HepG2 (cell line): Measurements from ENCODE around the gene TMEM14B. TPM values are rescaled to one million over a fixed set of nuclear protein-coding genes. Genes with fewer than 3 reads are reported as not detected.

Source experiments
- DNMT3B ChIP-seq: conservative IDR thresholded peaks from 2 replicates; pipeline ENCODE4 v1.6.1; 2016; ENCODE audit warnings: missing biosample characterization, control low read depth
- GATAD1 ChIP-seq: IDR thresholded peaks from 2 replicates; pipeline ENCODE4 v1.6.1; 2016; ENCODE audit warnings: missing genetic modification reagents, missing compliant biosample characterization
- MAFF ChIP-seq: IDR thresholded peaks from 2 replicates; pipeline ENCODE4 v1.6.1; 2011; ENCODE audit warnings: low read depth, low read length, improper control_type of control experiment
- NFE2 ChIP-seq: sonication (generic); formaldehyde crosslinking; IDR thresholded peaks from 2 replicates; pipeline ENCODE4 v1.4.0; 2020; ENCODE audit warnings: missing genetic modification reagents
- NFYB ChIP-seq: sonication (generic); formaldehyde crosslinking; IDR thresholded peaks from 2 replicates; pipeline ENCODE4 v1.4.0; 2020; ENCODE audit warnings: missing genetic modification reagents
- PAX8 ChIP-seq: sonication (generic); formaldehyde crosslinking; IDR thresholded peaks from 2 replicates; pipeline ENCODE4 v1.8.0; 2022; ENCODE audit warnings: mild to moderate bottlenecking, missing genetic modification reagents, borderline replicate concordance
- POLR2AphosphoS5 ChIP-seq: IDR thresholded peaks from 2 replicates; pipeline ENCODE4 v1.6.1; 2012; ENCODE audit warnings: low read depth, low read length
- RCOR2 ChIP-seq: IDR thresholded peaks from 2 replicates; pipeline ENCODE4 v1.6.1; 2016; ENCODE audit warnings: missing biosample characterization, missing genetic modification reagents
- SMAD1 ChIP-seq: sonication (generic); formaldehyde crosslinking; IDR thresholded peaks from 2 replicates; pipeline ENCODE4 v1.4.0; 2020; ENCODE audit warnings: missing genetic modification reagents, low read depth, mild to moderate bottlenecking, borderline replicate concordance
- SMAD3 ChIP-seq: sonication (generic); formaldehyde crosslinking; IDR thresholded peaks from 2 replicates; pipeline ENCODE4 v1.4.0; 2020; ENCODE audit warnings: missing genetic modification reagents
- SRF ChIP-seq: IDR thresholded peaks from 2 replicates; pipeline ENCODE4 v1.6.1; 2011; ENCODE audit warnings: mild to moderate bottlenecking, low read depth, low read length, moderate library complexity
- TGIF2 ChIP-seq: IDR thresholded peaks from 2 replicates; pipeline ENCODE4 v1.6.1; 2016; ENCODE audit warnings: control low read depth, missing compliant biosample characterization
- ZMYM2 ChIP-seq: sonication (generic); formaldehyde crosslinking; IDR thresholded peaks from 2 replicates; pipeline ENCODE4 v1.8.0; 2022; ENCODE audit warnings: mild to moderate bottlenecking, missing genetic modification reagents
- ZMYM4 ChIP-seq: sonication (generic); formaldehyde crosslinking; IDR thresholded peaks from 2 replicates; pipeline ENCODE4 v1.8.1; 2023; ENCODE audit warnings: mild to moderate bottlenecking, missing genetic modification reagents
- ZNF292 ChIP-seq: sonication (generic); formaldehyde crosslinking; IDR thresholded peaks from 2 replicates; pipeline ENCODE4 v1.8.1; 2022; ENCODE audit warnings: mild to moderate bottlenecking, low read depth, missing genetic modification reagents, borderline replicate concordance
- ZNF460 ChIP-seq: sonication (generic); formaldehyde crosslinking; IDR thresholded peaks from 2 replicates; pipeline ENCODE4 v1.5.1; 2020; ENCODE audit warnings: missing genetic modification reagents, mild to moderate bottlenecking, borderline replicate concordance
- ZNF672 ChIP-seq: sonication (generic); formaldehyde crosslinking; IDR thresholded peaks from 2 replicates; pipeline ENCODE4 v1.8.1; 2022; ENCODE audit warnings: missing genetic modification reagents
- ZNF883 ChIP-seq: sonication (generic); formaldehyde crosslinking; IDR thresholded peaks from 2 replicates; pipeline ENCODE4 v1.5.1; 2020; ENCODE audit warnings: mild to moderate bottlenecking, missing genetic modification reagents; ENCODE audit errors: not compliant biosample characterization
- ZSCAN9 ChIP-seq: IDR thresholded peaks from 2 replicates; pipeline ENCODE4 v1.6.1; 2016; ENCODE audit warnings: borderline replicate concordance
- polyA plus RNA-seq, 8 experiments: library from polyadenylated mRNA; depleted of rRNA in 3 of 8; stranded (reverse) in 7 of 8; unstranded in 1 of 8; fragments of >200 nt; fragmentation: Illumina TruSeq in 4 of 8; extraction: Trizol in 4 of 8; gene quantifications; 2 replicates each; pipeline versions ENCODE4 v1.2.1 to v1.2.3, GENCODE V29; 2011 to 2016; ENCODE audit warnings: low read depth in 4 of 8, missing spikeins in 1 of 8, mixed read lengths in 1 of 8; ENCODE audit not compliant: insufficient read depth in 1 of 8
- total RNA-seq, 5 experiments: library from RNA; depleted of rRNA; stranded (reverse); fragments of >200 nt; fragmentation: Illumina TruSeq; extraction: Trizol; gene quantifications; 2 replicates each; pipeline ENCODE4 v1.2.3, GENCODE V29; 2016; ENCODE audit warnings: low read depth in 1 of 5
- TF ChIP-seq, protein P1 (sequence below): sonication (generic); formaldehyde crosslinking; IDR thresholded peaks from 2 replicates; pipeline ENCODE4 v1.4.0; 2020; ENCODE audit warnings: missing genetic modification reagents, low read depth, mild to moderate bottlenecking, borderline replicate concordance
- TF ChIP-seq, protein P2 (sequence below): sonication (generic); formaldehyde crosslinking; IDR thresholded peaks from 2 replicates; pipeline ENCODE4 v1.4.0; 2020; ENCODE audit warnings: missing genetic modification reagents
- TF ChIP-seq, protein P3 (sequence below): sonication (generic); formaldehyde crosslinking; IDR thresholded peaks from 2 replicates; pipeline ENCODE4 v1.4.0; 2020; ENCODE audit warnings: missing genetic modification reagents
- TF ChIP-seq, protein P4 (sequence below): sonication (generic); formaldehyde crosslinking; conservative IDR thresholded peaks from 2 replicates; pipeline ENCODE4 v1.8.0; 2022; ENCODE audit warnings: missing genetic modification reagents
- TF ChIP-seq, protein P5 (sequence below): IDR thresholded peaks from 2 replicates; pipeline ENCODE4 v1.6.1; 2018; ENCODE audit warnings: missing genetic modification reagents, mild to moderate bottlenecking, missing compliant biosample characterization

The TMEM14B gene
- total and polyA plus RNA-seq, 2 of the 13 experiments (the other 11 are each of a cell fraction or from before 2014, with no cell fraction given), result 133 to 200 TPM

DNA sequence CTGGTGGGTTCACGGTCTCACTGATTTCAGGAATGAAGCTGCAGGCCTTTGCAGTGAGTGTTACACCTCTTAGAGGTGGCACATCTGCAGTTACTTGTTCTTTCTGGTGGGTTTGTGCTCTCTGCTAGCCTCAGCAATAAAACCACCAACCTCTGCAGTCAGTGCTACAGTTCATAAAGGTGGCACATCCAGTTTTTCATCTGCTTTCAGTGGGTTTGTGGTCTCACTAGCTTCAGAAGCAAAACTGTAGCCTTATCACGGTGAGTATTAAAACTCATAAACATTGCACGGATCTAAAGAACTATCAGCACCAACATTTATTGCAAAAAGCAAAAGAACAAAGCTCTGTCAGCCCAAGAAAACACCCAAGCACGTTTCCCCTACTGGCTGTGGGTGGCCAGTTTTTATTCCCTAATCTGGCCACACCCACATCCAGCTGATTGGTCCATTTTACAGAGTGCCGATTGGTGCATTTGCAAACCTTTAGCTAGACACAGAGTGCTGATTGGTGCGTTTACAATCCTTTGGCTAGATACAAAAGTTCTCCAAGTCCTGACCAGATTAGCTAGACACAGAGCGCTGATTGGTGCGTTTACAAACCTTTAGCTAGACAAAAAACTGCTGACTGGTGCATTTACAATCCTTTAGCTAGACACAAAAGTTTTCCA lies 28.2 kb upstream of the TMEM14B start (continued):
- no peak for TF ChIP-seq DNMT3B (CRISPR knock-in tag)
- no peak for TF ChIP-seq NFE2 (CRISPR knock-in tag)
- TF ChIP-seq ZNF292, result no peak
- 0 out of 2 replicates have a peak, but pooled peaks have one; percentile 41 for TF ChIP-seq SRF
- 0 out of 2 replicates have a peak, but pooled peaks have one; percentile 45 for TF ChIP-seq RCOR2 (CRISPR knock-in tag)
- TF ChIP-seq SMAD1 (CRISPR knock-in tag), result no peak
- TF ChIP-seq, protein P1, sequence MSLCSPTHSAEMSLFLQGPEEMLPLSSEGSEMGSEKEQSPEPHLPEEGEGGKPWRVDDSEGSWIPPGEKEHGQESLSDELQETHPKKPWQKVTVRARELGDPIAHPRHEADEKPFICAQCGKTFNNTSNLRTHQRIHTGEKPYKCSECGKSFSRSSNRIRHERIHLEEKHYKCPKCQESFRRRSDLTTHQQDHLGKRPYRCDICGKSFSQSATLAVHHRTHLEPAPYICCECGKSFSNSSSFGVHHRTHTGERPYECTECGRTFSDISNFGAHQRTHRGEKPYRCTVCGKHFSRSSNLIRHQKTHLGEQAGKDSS, result 0 out of 2 replicates have a peak, but pooled peaks have one; percentile 15
- no peak for TF ChIP-seq ZNF883 (CRISPR knock-in tag)
- peak; percentile 97 for TF ChIP-seq NFYB (CRISPR knock-in tag)
- no peak; the same call in 1 of the 2 replicates for TF ChIP-seq POLR2AphosphoS5
- no peak for TF ChIP-seq SMAD3 (CRISPR knock-in tag)
- no peak for TF ChIP-seq TGIF2 (CRISPR knock-in tag)
- TF ChIP-seq, protein P2, sequence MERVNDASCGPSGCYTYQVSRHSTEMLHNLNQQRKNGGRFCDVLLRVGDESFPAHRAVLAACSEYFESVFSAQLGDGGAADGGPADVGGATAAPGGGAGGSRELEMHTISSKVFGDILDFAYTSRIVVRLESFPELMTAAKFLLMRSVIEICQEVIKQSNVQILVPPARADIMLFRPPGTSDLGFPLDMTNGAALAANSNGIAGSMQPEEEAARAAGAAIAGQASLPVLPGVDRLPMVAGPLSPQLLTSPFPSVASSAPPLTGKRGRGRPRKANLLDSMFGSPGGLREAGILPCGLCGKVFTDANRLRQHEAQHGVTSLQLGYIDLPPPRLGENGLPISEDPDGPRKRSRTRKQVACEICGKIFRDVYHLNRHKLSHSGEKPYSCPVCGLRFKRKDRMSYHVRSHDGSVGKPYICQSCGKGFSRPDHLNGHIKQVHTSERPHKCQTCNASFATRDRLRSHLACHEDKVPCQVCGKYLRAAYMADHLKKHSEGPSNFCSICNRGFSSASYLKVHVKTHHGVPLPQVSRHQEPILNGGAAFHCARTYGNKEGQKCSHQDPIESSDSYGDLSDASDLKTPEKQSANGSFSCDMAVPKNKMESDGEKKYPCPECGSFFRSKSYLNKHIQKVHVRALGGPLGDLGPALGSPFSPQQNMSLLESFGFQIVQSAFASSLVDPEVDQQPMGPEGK, result no peak
- TF ChIP-seq ZNF460, result 0 out of 2 replicates have a peak, but pooled peaks have one; percentile 10
- TF ChIP-seq ZSCAN9 (CRISPR knock-in tag), result no peak
- TF ChIP-seq GATAD1 (CRISPR knock-in tag), result no peak
- TF ChIP-seq ZNF672, result no peak
- TF ChIP-seq, protein P3, sequence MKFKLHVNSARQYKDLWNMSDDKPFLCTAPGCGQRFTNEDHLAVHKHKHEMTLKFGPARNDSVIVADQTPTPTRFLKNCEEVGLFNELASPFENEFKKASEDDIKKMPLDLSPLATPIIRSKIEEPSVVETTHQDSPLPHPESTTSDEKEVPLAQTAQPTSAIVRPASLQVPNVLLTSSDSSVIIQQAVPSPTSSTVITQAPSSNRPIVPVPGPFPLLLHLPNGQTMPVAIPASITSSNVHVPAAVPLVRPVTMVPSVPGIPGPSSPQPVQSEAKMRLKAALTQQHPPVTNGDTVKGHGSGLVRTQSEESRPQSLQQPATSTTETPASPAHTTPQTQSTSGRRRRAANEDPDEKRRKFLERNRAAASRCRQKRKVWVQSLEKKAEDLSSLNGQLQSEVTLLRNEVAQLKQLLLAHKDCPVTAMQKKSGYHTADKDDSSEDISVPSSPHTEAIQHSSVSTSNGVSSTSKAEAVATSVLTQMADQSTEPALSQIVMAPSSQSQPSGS, result peak; percentile 9; the same call in 1 of the 2 replicates
- TF ChIP-seq PAX8 (CRISPR knock-in tag), result 0 out of 2 replicates have a peak, but pooled peaks have one; percentile 68
- peak; percentile 90 for TF ChIP-seq ZMYM2 (CRISPR knock-in tag)
- TF ChIP-seq, protein P4, sequence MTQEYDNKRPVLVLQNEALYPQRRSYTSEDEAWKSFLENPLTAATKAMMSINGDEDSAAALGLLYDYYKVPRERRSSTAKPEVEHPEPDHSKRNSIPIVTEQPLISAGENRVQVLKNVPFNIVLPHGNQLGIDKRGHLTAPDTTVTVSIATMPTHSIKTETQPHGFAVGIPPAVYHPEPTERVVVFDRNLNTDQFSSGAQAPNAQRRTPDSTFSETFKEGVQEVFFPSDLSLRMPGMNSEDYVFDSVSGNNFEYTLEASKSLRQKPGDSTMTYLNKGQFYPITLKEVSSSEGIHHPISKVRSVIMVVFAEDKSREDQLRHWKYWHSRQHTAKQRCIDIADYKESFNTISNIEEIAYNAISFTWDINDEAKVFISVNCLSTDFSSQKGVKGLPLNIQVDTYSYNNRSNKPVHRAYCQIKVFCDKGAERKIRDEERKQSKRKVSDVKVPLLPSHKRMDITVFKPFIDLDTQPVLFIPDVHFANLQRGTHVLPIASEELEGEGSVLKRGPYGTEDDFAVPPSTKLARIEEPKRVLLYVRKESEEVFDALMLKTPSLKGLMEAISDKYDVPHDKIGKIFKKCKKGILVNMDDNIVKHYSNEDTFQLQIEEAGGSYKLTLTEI (CRISPR knock-in tag), result no peak
- peak; percentile 98 for TF ChIP-seq MAFF
- peak; percentile 93 for TF ChIP-seq ZMYM4 (CRISPR knock-in tag)
- TF ChIP-seq, protein P5, sequence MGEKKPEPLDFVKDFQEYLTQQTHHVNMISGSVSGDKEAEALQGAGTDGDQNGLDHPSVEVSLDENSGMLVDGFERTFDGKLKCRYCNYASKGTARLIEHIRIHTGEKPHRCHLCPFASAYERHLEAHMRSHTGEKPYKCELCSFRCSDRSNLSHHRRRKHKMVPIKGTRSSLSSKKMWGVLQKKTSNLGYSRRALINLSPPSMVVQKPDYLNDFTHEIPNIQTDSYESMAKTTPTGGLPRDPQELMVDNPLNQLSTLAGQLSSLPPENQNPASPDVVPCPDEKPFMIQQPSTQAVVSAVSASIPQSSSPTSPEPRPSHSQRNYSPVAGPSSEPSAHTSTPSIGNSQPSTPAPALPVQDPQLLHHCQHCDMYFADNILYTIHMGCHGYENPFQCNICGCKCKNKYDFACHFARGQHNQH, result no peak
